ENCODE data around the gene PCYT2.

The PCYT2 gene

DNA sequence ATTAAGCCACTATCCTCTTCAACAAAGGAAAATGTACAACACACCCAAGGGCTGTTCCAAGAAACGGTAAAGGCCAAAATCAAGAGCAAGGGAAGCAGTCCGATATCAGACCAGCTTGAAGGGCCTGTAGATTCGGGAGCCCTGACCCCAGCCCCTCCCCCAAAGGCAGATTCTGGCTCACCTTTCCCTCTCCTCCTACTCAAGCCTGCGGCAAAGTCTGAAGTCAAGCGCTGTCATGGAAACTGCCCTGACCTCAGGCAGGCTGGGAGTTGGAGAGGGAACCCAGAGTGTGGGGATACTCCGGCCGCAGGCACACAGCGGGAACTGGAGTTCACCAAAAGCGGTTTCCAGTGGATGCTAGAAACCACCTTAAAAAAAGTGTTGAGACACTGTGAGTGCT is 21.6 kb downstream of the PCYT2 start:
- H3K4me2 ChIP-seq (ENCODE audit: low read length) = peak overlapping the region; percentile 89
- H3K4me3 ChIP-seq (ENCODE audit: low read depth, low read length, poor library complexity, severe bottlenecking) = peak overlapping the region; percentile 78
- TF ChIP-seq EZH2 (IDR thresholded peaks at IDR 0.05; ENCODE audit: borderline replicate concordance, low read length) = no peak
- TF ChIP-seq, protein P1, sequence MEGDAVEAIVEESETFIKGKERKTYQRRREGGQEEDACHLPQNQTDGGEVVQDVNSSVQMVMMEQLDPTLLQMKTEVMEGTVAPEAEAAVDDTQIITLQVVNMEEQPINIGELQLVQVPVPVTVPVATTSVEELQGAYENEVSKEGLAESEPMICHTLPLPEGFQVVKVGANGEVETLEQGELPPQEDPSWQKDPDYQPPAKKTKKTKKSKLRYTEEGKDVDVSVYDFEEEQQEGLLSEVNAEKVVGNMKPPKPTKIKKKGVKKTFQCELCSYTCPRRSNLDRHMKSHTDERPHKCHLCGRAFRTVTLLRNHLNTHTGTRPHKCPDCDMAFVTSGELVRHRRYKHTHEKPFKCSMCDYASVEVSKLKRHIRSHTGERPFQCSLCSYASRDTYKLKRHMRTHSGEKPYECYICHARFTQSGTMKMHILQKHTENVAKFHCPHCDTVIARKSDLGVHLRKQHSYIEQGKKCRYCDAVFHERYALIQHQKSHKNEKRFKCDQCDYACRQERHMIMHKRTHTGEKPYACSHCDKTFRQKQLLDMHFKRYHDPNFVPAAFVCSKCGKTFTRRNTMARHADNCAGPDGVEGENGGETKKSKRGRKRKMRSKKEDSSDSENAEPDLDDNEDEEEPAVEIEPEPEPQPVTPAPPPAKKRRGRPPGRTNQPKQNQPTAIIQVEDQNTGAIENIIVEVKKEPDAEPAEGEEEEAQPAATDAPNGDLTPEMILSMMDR (IDR thresholded peaks at IDR 0.05; ENCODE audit: low read length) = no peak
- H2AFZ ChIP-seq (ENCODE audit: low read length) = no peak overlapping the region
- H3K4me1 ChIP-seq (ENCODE audit: insufficient read depth, low read length, severe bottlenecking) = peaks cover 36% of the 10 kb centered on the region
- 0 out of 2 replicates have a peak, but pooled peaks cover 2% of the 10 kb centered on the region for H3F3A ChIP-seq (ENCODE audit: insufficient read depth, low read length)
- H3K9me3 ChIP-seq (ENCODE audit: low read length) = no peaks in the 10 kb centered on the region
- peaks cover 17% of the 10 kb centered on the region for H3K79me2 ChIP-seq (ENCODE audit: insufficient read depth, low read length)
- H3K27ac ChIP-seq (ENCODE audit: low read depth, low read length, poor library complexity, severe bottlenecking) = no peak overlapping the region
- no peaks in the 10 kb centered on the region for H3K9me2 ChIP-seq (ENCODE audit: low read depth, low read length)
- no peaks in the 10 kb centered on the region for H4K20me1 ChIP-seq (ENCODE audit: insufficient read depth, low read length)
- peak overlapping the region; percentile 80 for H3K9ac ChIP-seq (ENCODE audit: low read length)
- no peaks in the 10 kb centered on the region for H3K27me3 ChIP-seq (ENCODE audit: insufficient read depth, low read length)
- peaks cover 61% of the 10 kb centered on the region for H3K36me3 ChIP-seq (ENCODE audit: insufficient read depth, low read length)

DNA sequence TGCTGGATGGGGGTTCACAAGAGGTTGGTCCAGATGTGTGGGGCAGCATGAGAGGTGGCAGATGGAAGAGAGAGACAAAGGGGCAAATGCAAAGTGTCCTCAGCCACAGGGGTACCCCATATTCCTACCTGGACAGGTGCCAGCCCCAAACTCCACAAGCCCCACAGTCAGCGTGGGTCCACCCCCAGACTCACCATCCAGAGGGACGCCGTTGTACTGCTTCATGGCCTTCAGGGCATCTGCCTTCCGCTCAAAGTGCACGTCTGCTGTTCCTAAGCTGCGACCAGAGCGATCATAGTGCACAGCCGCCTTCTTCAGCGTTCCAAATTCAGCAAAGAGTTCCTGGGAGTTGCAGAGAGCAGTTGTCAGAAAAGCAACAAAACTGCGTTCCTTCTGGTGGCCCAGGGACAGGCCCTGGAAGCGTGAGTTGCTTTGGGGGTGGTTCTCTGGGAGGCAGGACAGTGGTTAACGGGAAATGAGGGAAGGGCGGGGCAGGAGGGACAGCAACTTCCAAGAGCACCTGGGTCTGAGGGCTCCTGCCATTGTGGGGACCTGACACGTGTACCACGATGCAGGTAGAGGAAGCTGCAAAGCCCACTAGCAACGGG is 22.1 kb downstream of the PCYT2 start:
- H3K4me3 ChIP-seq (ENCODE audit: low read depth, low read length, poor library complexity, severe bottlenecking) = no peak overlapping the region
- peaks cover 66% of the 10 kb centered on the region for H3K36me3 ChIP-seq (ENCODE audit: insufficient read depth, low read length)
- no peak for TF ChIP-seq EZH2 (IDR thresholded peaks at IDR 0.05; ENCODE audit: borderline replicate concordance, low read length)
- TF ChIP-seq, protein P1 (IDR thresholded peaks at IDR 0.05; ENCODE audit: low read length) = no peak
- H4K20me1 ChIP-seq (ENCODE audit: insufficient read depth, low read length) = no peaks in the 10 kb centered on the region
- H3K9me3 ChIP-seq (ENCODE audit: low read length) = no peaks in the 10 kb centered on the region
- no peaks in the 10 kb centered on the region for H3K27me3 ChIP-seq (ENCODE audit: insufficient read depth, low read length)
- no peak overlapping the region for H3K4me2 ChIP-seq (ENCODE audit: low read length)
- H3K27ac ChIP-seq (ENCODE audit: low read depth, low read length, poor library complexity, severe bottlenecking) = no peak overlapping the region
- no peak overlapping the region; the same call in 1 of the 2 replicates for H3K9ac ChIP-seq (ENCODE audit: low read length)
- no peak overlapping the region for H2AFZ ChIP-seq (ENCODE audit: low read length)
- H3K4me1 ChIP-seq (ENCODE audit: insufficient read depth, low read length, severe bottlenecking) = peaks cover 32% of the 10 kb centered on the region
- no peaks in the 10 kb centered on the region for H3K9me2 ChIP-seq (ENCODE audit: low read depth, low read length)
- 0 out of 2 replicates have a peak, but pooled peaks cover 2% of the 10 kb centered on the region for H3F3A ChIP-seq (ENCODE audit: insufficient read depth, low read length)
- H3K79me2 ChIP-seq (ENCODE audit: insufficient read depth, low read length) = peaks cover 17% of the 10 kb centered on the region

DNA sequence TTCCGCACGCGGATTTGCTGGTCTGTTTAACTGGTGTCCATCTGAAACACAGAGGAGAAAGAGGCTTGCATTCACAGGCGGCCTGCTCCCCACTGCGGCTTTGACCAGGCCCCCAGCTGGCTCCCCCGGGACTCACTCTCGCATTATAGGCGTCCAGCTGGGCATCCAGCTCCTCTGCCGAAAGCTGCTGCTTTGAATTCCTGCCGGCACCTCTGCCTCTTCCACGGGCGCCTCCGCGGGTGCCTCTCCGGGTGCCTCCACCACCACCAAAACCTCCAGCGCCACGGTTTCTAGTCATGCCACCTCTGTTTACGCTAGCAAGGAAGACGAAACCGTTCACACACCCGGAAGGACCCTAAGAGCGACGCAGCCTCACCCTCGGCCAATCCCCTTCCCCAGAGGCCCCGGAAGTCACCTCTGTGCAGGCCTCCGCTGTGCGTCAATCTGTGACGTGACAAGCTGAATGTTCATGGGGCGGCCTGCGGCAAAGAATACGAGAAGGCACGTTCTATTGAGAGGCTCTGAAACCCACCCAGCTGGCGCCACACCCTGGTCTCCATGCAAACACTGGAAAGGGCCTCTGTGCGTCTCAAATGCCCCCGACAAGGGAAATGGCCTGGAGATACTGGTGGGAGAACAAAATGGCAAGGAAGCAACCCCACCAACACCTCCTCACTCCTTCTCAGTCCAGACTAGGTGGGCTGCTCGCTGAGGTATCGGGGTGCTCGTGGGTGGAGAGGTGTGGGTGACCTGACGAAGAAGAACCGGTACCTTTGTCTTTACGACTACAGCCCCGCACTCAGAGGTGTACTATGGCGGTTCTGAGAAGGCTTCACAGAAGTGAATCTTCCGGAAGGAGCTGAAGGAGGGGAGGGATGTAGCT is 22.9 kb downstream of the PCYT2 start:
- peaks cover 24% of the 10 kb centered on the region for H3K4me1 ChIP-seq (ENCODE audit: insufficient read depth, low read length, severe bottlenecking)
- H3K4me3 ChIP-seq (ENCODE audit: low read depth, low read length, poor library complexity, severe bottlenecking) = no peak overlapping the region
- H3K36me3 ChIP-seq (ENCODE audit: insufficient read depth, low read length) = peaks cover 72% of the 10 kb centered on the region
- no peaks in the 10 kb centered on the region for H4K20me1 ChIP-seq (ENCODE audit: insufficient read depth, low read length)
- 0 out of 2 replicates have a peak, but pooled peaks cover 2% of the 10 kb centered on the region for H3F3A ChIP-seq (ENCODE audit: insufficient read depth, low read length)
- TF ChIP-seq, protein P1 (IDR thresholded peaks at IDR 0.05; ENCODE audit: low read length) = no peak
- no peak for TF ChIP-seq EZH2 (IDR thresholded peaks at IDR 0.05; ENCODE audit: borderline replicate concordance, low read length)
- H2AFZ ChIP-seq (ENCODE audit: low read length) = no peak overlapping the region
- H3K79me2 ChIP-seq (ENCODE audit: insufficient read depth, low read length) = peaks cover 17% of the 10 kb centered on the region
- no peaks in the 10 kb centered on the region for H3K9me3 ChIP-seq (ENCODE audit: low read length)
- no peaks in the 10 kb centered on the region for H3K9me2 ChIP-seq (ENCODE audit: low read depth, low read length)
- no peaks in the 10 kb centered on the region for H3K27me3 ChIP-seq (ENCODE audit: insufficient read depth, low read length)
- no peak overlapping the region for H3K27ac ChIP-seq (ENCODE audit: low read depth, low read length, poor library complexity, severe bottlenecking)
- no peak overlapping the region for H3K4me2 ChIP-seq (ENCODE audit: low read length)
- H3K9ac ChIP-seq (ENCODE audit: low read length) = no peak overlapping the region

All from OCI-LY1 (cell line).